HG03103 (cell line): ENCODE results near the gene SPINK5.

Experiments used
- ATAC-seq: cut with Tn5 transposase; IDR thresholded peaks from one replicate; pipeline ENCODE4 v1.9.1; 2021; ENCODE audit warnings: low read depth; ENCODE audit not compliant: unreplicated experiment

SPINK5 gene

DNA sequence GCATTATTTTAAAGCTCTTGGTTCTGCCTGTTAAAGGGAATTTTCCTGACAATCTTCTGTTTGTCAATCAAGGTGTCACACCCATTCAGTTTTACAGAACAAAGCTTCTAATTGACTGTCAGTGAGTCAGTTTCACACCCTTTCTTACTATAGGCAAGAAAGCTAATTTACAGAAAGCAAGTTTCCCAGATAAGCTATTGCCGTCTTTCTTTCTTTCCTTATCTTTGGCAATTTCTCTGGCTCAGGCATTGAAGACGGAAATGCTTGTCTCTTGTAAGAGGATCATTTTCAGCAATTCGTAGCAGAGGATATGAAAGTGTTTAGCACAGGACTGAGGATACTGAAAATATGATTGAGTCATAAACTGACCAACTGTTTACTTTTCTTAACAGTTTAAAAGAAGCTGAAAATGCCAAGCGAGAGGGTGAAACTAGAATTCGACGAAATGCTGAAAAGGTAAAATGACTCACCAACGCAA lies 27.0 kb downstream of the SPINK5 start:
- ATAC-seq: no peak

DNA sequence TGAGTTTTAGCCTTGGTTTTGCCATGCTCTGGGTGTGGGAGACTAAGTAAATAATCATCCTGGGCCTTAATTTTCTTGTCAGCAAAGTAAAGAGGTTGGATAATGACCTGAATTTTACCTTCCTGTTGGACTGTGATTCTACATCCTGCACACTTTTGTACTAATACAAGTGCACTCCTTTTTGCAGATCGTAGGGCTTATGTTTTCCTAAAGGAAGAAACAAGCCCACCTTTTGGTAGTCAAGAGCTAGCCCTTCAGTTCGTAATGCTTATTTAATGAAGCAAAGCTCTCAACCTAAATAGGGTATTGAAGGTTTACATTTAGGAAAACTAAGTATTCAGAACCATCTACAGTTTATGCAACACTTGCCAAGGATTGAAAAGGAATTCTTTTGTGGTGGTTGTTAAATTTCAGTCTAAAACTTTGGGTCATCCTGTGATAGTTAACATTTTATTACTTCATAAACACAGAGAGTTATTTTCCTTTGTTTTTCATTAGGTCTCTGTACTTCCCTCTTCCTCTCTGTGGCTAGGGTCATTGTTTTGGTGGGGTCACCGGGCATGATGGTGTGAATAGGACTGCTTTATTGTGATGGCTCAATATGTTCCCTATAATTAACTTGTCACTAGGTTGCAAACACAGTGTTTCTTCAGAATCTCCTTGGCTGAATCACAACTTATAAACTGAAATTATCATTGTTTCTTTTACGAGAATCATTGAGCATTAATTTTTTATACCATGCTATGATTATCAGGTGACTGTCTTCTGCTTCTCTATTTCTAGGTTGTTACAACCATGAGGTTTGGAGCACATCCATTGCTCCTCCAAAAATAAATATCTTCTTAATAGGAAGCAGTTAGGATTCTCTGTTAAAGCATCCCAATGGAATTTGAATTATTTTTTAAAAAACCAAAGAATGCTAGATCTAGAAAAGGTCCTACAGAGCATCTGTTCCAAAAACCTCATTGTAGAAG lies 28.5 kb downstream of the SPINK5 start:
- no peak for ATAC-seq

DNA sequence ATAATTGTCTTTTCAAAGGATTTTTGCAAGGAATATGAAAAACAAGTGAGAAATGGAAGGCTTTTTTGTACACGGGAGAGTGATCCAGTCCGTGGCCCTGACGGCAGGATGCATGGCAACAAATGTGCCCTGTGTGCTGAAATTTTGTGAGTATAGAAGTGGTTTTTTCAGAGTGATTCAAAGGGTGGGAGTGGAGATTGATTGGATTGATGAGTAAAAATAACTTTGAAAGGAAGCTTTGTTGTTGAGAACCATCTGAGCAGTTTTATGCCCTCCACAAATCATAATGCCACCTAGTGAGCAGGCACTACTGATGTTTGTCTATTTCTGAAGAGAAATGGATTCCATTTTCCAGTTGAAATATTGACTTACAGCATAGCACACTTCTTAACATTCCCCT lies 30.6 kb downstream of the SPINK5 start:
- ATAC-seq: no peak

DNA sequence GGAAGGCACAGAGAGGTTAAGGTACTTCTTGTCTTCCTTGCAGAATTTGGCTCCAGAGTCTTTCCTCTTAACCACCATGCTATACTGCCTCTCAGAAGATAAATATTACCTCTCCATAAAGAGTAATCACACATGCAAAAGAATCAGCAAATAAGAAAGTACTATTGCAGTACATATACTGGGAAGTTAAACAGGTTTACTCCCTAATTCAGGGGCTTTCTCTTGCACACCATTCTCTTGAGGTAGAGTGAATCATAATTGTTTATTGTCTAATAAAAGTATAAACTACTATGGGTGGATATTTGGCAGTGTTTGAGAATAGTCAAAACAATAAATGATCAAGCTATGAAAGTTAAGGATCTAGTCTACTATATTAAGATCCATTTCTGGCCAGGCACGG lies 40.4 kb downstream of the SPINK5 start:
- ATAC-seq: no peak

DNA sequence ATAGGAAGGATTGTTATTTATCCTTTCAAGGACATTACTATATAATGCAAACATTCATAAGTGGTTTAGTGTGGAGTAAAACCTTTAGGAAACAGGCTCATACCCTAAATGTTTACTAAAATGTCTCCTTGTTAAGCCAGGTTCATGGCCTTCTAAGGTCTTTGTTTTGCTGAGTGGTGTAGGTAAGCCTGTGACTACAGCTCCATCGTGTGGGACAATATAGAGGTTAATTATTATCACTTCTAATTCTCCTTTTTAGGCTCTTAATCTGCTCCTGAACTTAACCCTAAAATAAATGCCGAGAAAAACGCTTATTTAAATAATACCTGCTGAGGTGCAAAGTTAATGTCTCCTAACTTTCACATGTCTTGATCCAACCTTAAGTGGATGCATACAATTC lies 43.8 kb downstream of the SPINK5 start:
- no peak for ATAC-seq

DNA sequence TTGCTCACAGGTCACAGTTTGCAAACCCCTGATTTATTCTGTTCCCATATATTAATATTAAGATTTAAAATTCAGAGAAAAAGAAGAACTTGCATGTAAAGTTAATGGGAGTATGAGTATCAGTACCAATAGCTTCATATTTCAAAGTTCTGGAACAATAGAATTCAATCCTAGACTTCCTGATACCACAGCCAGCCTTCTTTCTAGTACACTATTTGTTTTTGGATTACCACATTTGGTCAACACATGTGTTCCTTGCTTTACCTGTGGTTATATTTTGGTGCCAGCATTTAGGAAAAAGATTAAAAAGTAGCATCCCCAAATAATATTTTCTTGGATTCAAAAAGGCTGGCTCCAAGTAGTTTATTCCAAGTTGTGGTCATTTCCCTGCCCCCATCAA lies 49.5 kb downstream of the SPINK5 start:
- no peak for ATAC-seq

DNA sequence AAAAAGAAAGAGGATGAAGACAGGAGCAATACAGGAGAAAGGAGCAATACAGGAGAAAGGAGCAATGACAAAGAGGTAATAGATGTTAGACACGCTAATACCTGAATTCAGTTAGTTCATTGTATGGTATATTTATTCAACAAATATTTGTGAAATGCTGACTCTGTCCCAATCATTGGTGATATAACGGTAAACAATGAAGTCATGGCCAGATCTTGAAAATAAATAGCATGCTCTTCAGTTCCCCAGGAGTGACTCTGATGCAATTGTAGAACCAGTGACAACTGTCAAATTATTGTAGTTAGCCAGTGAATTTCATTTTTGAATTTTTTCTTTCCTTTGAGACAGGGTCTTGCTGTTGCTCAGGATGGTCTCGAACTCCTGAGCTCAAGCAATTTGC lies 56.5 kb downstream of the SPINK5 start:
- ATAC-seq: no peak

DNA sequence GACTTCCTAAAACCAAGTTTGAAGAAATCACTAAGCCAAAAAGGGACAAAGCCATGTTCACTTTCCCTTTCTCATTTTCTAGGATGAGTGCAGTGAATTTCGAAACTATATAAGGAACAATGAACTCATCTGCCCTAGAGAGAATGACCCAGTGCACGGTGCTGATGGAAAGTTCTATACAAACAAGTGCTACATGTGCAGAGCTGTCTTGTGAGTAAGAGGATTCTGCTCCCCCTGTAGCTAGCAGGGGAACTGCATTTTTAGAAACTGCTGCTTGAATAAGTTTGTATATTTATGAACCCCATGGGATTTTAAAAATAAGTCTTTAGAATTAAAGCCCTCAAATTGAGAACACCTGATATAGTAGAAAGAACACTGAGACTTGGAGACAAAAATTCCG lies 61.9 kb downstream of the SPINK5 start:
- ATAC-seq: no peak

DNA sequence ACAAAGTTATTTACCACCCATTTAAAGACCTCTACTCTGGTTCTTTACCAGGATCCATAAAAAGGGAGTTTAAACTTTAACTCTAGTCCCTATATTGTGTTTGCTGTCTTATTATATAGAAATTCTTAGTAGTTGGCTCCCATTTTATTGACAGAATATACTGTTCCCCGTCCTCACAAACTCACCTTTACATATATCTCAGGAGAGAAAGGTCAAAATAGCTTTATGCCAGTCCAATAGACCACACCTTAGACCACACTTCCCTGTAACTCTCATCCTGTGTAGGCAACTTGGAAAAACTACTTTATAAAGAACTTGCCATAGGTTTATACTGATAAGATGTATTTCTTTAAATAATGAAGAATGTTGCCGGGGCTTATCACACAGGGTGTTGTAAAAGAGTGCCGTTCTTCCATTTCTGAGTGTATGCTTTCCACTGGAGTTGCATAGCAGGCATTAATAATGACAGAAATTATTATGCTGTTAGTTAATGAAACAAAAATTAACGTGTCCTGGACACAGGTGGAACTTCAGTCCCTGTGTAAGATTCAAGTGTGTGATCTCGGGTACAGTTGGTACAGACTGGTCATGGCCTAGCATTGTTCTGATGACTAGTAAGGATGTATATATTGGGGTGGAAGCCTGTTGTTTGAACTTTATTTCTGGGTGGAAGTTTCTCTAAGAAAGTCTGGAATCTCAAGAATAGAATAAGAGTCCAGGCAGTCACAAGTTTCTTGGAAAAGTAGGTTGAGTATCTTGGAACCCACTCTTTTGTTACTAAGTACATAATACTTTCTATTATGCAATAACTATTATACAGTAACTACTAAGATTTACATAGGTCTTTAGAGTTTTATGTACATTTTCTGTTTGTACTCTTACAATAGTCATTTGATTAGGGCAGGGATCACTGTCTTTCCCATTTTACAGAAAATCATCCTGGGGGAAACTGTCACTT lies 71.6 kb downstream of the SPINK5 start:
- ATAC-seq: no peak

DNA sequence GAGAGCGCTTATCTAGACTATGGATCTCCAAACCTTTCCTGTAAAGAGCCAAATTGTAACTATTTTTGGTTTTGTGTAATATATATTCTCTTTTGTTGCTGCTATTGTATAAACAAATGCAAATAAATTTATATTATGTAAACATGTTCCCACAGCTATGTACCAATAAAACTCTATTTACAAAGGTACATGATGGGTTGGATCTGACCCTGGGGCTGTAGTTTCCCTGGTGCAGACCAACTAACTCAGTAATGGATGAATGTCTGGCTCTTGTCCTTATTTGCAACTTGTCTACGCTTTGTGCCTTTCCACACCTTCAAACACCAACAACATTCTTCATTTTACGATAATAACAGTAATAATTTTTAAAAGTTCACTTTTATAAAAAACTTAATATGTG lies 77.1 kb downstream of the SPINK5 start:
- ATAC-seq: no peak

DNA sequence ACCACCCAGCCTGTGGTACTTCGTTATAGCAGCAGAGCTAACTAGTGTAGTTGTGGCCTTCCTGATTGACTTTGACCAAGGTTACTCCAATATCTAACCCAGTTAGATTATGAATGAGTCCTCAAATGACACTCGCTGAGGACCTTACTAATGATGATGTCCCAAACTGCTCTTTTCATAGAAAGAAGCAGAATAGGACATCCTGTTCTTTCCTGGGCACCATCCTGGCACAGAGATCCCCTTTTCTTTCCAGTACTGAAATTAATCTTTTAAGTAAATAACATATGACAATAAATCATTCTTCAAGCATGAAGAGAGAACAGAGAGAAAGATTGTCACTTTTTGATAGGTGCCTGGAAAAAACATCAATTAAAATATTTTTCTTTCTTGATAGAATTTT lies 77.9 kb downstream of the SPINK5 start:
- no peak for ATAC-seq

DNA sequence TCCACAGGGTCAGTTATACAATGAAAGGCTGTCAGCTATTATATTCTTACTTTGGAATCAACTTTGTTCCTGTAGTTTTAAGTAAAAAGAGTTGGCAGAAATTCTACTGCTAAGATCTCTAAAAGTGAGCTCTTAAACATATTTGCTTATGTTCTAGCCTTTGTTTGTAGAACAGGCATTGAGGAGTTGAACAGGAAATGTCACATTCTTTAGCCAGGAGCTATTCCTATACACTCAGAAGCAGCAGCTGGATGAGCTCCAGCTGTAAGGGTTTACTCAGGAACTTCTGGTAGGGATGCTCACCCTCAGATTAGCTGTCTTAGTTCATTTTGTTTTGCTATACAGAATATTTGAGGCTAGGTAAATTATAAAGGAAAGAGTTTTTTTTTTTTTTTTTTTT lies 82.1 kb downstream of the SPINK5 start:
- no peak for ATAC-seq

DNA sequence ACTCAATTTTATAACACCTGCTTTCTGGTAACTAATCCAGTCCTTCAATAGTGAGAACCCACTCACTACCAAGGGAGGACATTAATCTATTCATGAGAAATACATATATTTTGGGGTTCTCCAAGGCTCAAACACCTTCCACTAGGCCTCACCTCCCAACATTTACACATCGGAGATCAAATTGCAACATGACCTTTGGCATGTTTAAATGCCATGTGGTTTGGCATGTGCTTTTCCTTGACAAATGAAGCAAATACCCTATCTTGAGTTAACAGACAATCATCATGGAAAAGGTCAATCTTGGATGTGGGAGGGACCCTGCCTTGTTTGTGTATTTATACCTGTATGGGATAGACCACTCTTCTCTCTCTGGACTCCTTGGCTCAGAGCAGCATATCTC lies 82.7 kb downstream of the SPINK5 start:
- no peak for ATAC-seq

DNA sequence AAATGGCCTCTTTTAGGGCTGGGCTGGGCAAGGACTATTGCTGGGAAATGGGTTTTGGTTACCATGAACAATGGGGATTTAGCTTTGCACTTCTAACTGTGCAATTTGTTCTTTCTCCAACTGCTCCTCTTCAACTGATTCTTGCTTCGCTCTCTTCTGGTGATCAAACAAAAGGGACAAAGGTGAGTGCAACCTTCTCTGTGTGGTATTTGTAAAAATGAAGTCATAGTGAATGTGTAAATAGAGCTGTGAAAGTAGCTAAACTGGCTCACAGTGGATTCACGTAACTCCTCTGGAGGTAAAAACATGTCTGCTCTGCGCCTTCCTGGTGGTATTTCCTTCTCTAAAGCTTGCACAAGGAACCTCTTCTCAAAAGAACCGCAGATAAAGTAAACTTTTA lies 83.6 kb downstream of the SPINK5 start:
- no peak for ATAC-seq

DNA sequence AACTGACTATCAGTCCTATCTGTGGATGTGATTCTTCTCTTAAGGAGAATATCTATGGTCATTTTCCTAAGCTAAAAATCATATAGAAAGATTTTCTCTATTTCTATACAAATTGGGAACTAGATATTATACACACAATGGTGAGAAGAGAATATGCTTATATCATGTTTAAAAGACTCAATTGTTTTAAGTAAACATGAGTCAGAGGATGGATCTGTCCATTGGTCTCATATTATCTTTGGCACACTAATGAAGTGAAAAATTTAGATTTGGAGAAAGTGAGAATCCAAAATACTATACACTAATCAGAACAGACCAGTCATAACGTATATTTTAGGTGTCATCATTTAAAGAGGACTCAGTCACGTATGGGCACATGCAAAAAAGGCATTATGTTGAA lies 88.1 kb downstream of the SPINK5 start:
- no peak for ATAC-seq

DNA sequence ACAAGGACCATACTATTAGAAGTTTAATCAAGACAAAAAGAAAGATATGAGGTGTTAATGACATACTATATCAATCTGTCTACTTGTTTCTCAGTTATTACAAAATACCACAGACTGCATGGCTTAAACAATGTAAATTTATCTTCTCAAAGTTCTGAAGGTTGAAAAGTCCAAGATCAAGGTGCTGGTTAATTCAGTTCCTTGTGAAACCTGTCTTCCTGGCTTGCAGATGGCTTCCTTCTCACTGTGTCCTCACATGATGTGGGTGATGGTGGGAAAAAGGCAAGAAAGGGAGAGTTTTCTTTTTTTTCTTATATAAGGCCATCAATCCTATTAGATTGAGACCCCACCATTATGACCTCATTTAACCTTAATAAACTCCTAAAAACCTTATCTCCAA lies 89.0 kb downstream of the SPINK5 start:
- no peak for ATAC-seq

DNA sequence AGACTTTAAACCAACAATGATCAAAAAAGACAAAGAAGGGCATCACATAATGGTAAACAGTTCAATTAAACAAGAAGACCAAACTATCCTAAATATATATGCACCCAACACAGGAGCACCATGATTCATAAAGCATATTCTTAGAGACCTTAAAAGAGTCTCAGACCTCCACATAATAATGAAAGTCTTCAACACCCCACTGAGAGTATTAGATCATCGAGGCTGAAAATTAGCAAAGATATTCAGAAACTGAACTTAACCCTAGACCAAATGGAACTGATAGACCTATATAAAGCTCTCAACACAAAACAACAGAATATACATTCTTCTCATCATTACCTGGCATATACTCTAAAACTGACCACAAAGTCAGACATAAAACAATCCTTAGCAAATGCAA lies 92.8 kb downstream of the SPINK5 start:
- ATAC-seq: no peak

DNA sequence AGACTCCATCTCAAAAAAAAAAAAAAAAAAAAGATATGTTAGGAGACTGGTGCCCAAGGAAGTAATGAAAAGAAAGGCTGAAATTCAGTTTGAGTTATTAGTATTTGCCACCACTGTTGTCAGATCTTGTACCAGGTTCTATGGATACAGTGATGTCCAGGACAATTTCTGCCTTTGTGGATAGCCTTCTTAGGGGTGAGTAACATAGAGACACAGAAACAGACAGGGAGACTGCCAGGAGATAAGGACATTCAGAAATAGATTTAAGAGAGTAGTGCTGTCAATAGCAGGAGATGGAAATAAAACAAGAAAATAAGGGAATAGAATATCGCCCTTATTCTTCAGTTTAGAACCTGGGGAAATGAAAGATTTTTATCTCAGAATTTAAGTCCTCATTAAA lies 98.3 kb downstream of the SPINK5 start:
- no peak for ATAC-seq

DNA sequence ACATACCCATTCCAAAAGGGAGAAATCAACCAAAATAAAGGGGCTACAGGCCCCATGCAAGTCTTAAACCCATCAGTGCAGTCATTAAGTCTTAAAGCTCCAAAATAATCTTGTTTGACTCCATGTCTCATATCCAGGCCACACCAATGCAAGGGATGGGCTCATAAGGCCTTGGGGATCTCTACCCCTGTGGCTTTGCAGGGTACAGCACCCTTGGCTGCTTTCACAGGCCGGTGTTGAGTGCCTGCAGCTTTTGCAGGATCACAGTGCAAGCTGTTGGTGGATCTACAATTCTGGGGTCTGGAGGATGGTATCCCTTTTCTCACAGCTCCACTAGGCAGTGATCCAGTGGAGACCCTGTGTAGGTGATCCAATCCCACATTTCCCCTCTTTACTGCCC lies 99.6 kb downstream of the SPINK5 start:
- ATAC-seq: no peak

DNA sequence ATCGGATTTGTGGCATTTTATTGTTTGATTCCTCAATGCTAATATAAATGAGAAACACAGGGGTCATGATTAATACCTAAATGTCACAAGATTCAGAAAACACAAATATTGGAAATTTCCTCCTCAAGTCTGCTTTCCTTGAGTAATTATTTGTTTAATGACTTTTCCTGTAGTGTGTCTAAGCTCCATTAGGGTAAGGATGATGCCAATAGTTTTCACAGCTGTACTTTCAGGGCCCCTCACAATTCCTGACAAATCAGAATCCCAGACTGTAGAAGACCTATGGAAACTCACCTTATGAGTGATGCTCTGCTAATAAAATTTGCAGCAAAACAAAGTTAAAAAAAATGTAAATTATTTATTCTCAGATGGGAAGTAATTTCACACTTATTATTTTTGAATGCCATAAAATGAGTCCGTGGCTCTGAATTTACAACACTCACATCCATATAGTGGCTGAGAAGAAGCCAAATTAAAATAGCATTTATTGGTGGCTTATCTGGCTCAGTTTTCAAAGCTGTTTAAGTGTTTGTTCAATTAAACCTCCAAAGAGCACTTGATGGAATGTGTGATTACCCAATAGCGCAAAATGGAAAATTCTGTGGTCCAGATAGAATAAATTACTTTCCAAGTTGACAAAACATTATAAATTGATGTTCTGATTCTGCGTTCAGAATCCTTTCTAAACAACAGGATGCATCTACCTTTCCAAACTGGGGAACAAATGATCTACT lies 102.9 kb downstream of the SPINK5 start:
- ATAC-seq: no peak

DNA sequence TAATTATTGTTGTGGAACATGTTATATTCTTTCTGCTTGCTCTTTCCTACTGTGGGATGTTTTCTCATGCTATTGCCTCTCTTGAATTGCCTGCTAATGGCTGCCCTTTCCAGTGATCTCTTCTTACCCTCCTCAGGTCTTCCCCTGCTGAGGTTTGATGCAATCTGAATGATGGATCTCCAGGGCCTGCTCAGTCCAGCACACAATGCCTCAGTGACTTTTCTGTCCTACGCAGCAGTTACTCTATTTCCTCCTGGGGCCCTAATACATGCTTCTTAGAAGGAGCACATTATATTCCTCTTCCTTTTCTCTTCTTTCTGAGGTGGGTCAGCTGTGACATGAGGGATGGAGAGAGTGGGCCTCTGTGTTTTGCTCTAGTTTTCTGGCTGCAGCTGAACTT lies 104.5 kb downstream of the SPINK5 start, which contains the start of gene SPINK14:
Gene SPINK14, plus strand, starts transcription at position 301 of the 400 bp plus-strand sequence. CDS start 1,187 bp downstream, outside the sequence.
- ATAC-seq: no peak
